Measurements from ENCODE around the gene BACH2. TPM values are rescaled to one million over a fixed set of nuclear protein-coding genes. Genes with fewer than 3 reads are reported as not detected.
A peak's percentile ranks its signal among the peaks of the same experiment; 100 is the strongest.

BACH2 gene
- total and polyA plus RNA-seq, 2 of the 8 experiments (the other 6 are each of a cell fraction or from before 2014, with no cell fraction given): 1.9 to 5.9 TPM

- no peaks in the 10 kb centered on the region for H3K79me2 ChIP-seq (ENCODE audit: control insufficient read depth in 1 of 2, insufficient read depth in 2 of 2, low read length in 2 of 2)
Measured at GRCh38 chr6:90230548-90231215, 66.0 kb downstream of the BACH2 start.

More at GRCh38 chr6:90230548-90231215, 66.0 kb downstream of the BACH2 start:
- Histone ChIP-seq H3K23ac (ENCODE audit: insufficient read length) (no peak overlapping the region), H2BK15ac (ENCODE audit: low read length) (no peak overlapping the region), H3K9me3 (ENCODE audit: insufficient read depth in 2 of 2, low read depth in 1 of 2, low read length in 1 of 2) (no peaks in the 10 kb centered on the region), H2BK120ac (replicated peaks; ENCODE audit: low read depth, low read length) (no peak overlapping the region), H3K4ac (replicated peaks; ENCODE audit: insufficient read length, low read depth, low read length) (no peak overlapping the region), H2BK20ac (ENCODE audit: low read length) (no peak overlapping the region), H3K36me3 (ENCODE audit: control insufficient read depth in 2 of 4, insufficient read depth in 4 of 4, low read length in 3 of 4) (no peaks in the 10 kb centered on the region), H3K9ac (replicated peaks in 1 of 4; ENCODE audit: extremely low read depth in 1 of 4, low read depth in 3 of 4, low read length in 3 of 4) (no peak overlapping the region), H2AFZ (ENCODE audit: low read length) (no peak overlapping the region), H2AK5ac (ENCODE audit: low read depth, low read length) (no peak overlapping the region), H3K27me3 (replicated peaks in 1 of 4; ENCODE audit: control insufficient read depth in 3 of 4, extremely low read depth in 1 of 4, insufficient read depth in 3 of 4, low read length in 3 of 4) (no peaks in the 10 kb centered on the region), H3K27ac (ENCODE audit: low read depth, low read length) (no peak overlapping the region), H4K8ac (ENCODE audit: extremely low read depth, insufficient read depth, low read length) (no peak overlapping the region), H4K5ac (ENCODE audit: insufficient read length, low read depth, low read length) (no peak overlapping the region), H3K4me2 (ENCODE audit: insufficient read depth in 1 of 2, low read depth in 2 of 2, low read length in 2 of 2) (no peak overlapping the region), H3K4me3 (ENCODE audit: extremely low read depth in 1 of 4, insufficient read depth in 2 of 4, low read depth in 3 of 4, low read length in 4 of 4) (no peak overlapping the region), H2BK12ac (ENCODE audit: low read depth, low read length) (no peak overlapping the region), H3K56ac (replicated peaks; ENCODE audit: insufficient read length, low read depth, low read length) (no peak overlapping the region), H3K79me1 (ENCODE audit: low read depth, low read length) (no peaks in the 10 kb centered on the region), H4K20me1 (replicated peaks in 1 of 2; ENCODE audit: control insufficient read depth in 1 of 2, insufficient read depth in 2 of 2, low read length in 2 of 2) (no peaks in the 10 kb centered on the region), H3K14ac (ENCODE audit: insufficient read length) (no peak overlapping the region), H3K18ac (ENCODE audit: extremely low read depth, low read length) (no peak overlapping the region), H2BK5ac (ENCODE audit: low read depth, low read length) (no peak overlapping the region), H4K91ac (replicated peaks; ENCODE audit: insufficient read length, low read length) (no peak overlapping the region), H3K23me2 (ENCODE audit: low read depth, low read length) (no peaks in the 10 kb centered on the region), H3K4me1 (replicated peaks in 1 of 4; ENCODE audit: control insufficient read depth in 3 of 4, insufficient read depth in 4 of 4, low read length in 3 of 4) (peaks cover 0 to 3% (median 1%) of the 10 kb centered on the region in 4 experiments; a peak in 2 of 7 replicates)
- WGBS, 2 experiments (ENCODE audit: extremely low coverage in 1 of 2, insufficient coverage in 1 of 2, insufficient read length in 1 of 2, insufficient replicate concordance in 2 of 2, low coverage in 1 of 2, low lambda C conversion rate in 2 of 2, missing lambda C conversion rate in 1 of 2): 83% methylated on average over 3 of the region's 3 CpGs; no CpG with 5 or more reads in 1 of the 2 experiments
- DNase-seq (ENCODE audit: low read depth in 1 of 2, low spot score in 2 of 2) (no peak), FAIRE-seq (peak; percentile 24)
- TF ChIP-seq ZNF274 (IDR thresholded peaks at IDR 0.05; ENCODE audit: borderline replicate concordance, extremely low read depth, low read length) (no peak), YY1 (IDR thresholded peaks at IDR 0.05; ENCODE audit: low read depth, low read length) (peak; percentile 58), BCL11A (IDR thresholded peaks at IDR 0.05; ENCODE audit: low read depth in 2 of 2, low read length in 2 of 2) (no peak), TEAD4 (IDR thresholded peaks at IDR 0.05; ENCODE audit: low read depth, low read length) (peak; percentile 73)
- CTCF ChIA-PET (ENCODE audit: partially characterized antibody): interaction anchor here (0.6 to 2.4 kb wide), 3 partner anchors 12 to 74 kb away, joined by 3 to 6 read pairs (median 3); no protein-coding TSS in a partner anchor
- POLR2A ChIA-PET (ENCODE audit: partially characterized antibody): interaction anchor here (0.9 kb wide), 1 partner anchor 12 kb away, joined by 3 read pairs; no protein-coding TSS in a partner anchor
